ENCODE measurements around the gene CYBC1. TPM values are rescaled to one million over a fixed set of nuclear protein-coding genes. Genes with fewer than 3 reads are reported as not detected.

CYBC1 gene
- total RNA-seq, 1 experiment from 2014 or later, result 95.4 TPM

GRCh38 chr17:82468692-82469091 lies 18.1 kb upstream of the CYBC1 start:
- POLR2A ChIA-PET, result no interaction called here
- H4K20me1 ChIP-seq (ENCODE audit: insufficient read depth), result no peaks in the 10 kb centered on the region
- intact Hi-C loops (cut with micrococcal nuclease), result no loop called here
- ATAC-seq (no peak), DNase-seq (ENCODE audit: low read depth, low spot score) (no peak)
- H3K36me3 ChIP-seq (ENCODE audit: control insufficient read depth in 1 of 2, insufficient read depth in 2 of 2, low read length in 2 of 2), result peaks cover 16 to 34% of the 10 kb centered on the region in 2 experiments
- BruUV-seq (replicated peaks), result no TSS peak
- H3K27me3 ChIP-seq (ENCODE audit: insufficient read depth, low read length), result no peaks in the 10 kb centered on the region
- H3K4me1 ChIP-seq (ENCODE audit: control insufficient read depth in 1 of 2, insufficient read depth in 2 of 2, low read length in 2 of 2), result no peaks in the 10 kb centered on the region
- H3K9me3 ChIP-seq (ENCODE audit: control insufficient read depth in 1 of 2, insufficient read depth in 1 of 2, low read depth in 1 of 2, low read length in 2 of 2), result no peaks in the 10 kb centered on the region
- H3K27ac ChIP-seq (ENCODE audit: low read depth, low read length), result no peak overlapping the region
- no peak overlapping the region for H3K4me2 ChIP-seq (ENCODE audit: low read length)
- CTCF ChIA-PET, result no interaction called here
- H3K4me3 ChIP-seq (replicated peaks in 1 of 2; ENCODE audit: low read depth in 1 of 2, low read length in 2 of 2), result no peak overlapping the region
- RAD21 ChIA-PET (ENCODE audit: low non-redundant PET in 1 of 2, low total read pairs in 2 of 2, uncharacterized antibody in 2 of 2, unreplicated experiment in 2 of 2), result no interaction called here
- H3K9ac ChIP-seq (ENCODE audit: low read length), result no peak overlapping the region
- TF ChIP-seq CTCF (IDR thresholded peaks at IDR 0.05 in 2 of 3, conservative IDR thresholded peaks at IDR 0.05 in 1 of 3; ENCODE audit: borderline replicate concordance in 1 of 3, insufficient read depth in 1 of 3, low read depth in 2 of 3, low read length in 2 of 3), result no peak
- no peak for TF ChIP-seq CEBPB (IDR thresholded peaks at IDR 0.05; ENCODE audit: low read depth)
- no peak for TF ChIP-seq ZFX (IDR thresholded peaks at IDR 0.05)
- no peak for TF ChIP-seq JUND (IDR thresholded peaks at IDR 0.05)
- H2AFZ ChIP-seq (ENCODE audit: low read depth, low read length, poor library complexity, severe bottlenecking), result no peak overlapping the region
- no peaks in the 10 kb centered on the region for H3K9me2 ChIP-seq (ENCODE audit: insufficient read depth)
- no peaks in the 10 kb centered on the region for H3K79me2 ChIP-seq (ENCODE audit: insufficient read depth, low read length)

- no TSS peak for BruUV-seq (replicated peaks)
These were observed 14.6 kb upstream of the CYBC1 start for GRCh38 chr17:82465023-82465603.

More at GRCh38 chr17:82465023-82465603, 14.6 kb upstream of the CYBC1 start:
- intact Hi-C loops (cut with micrococcal nuclease), result no loop called here
- ChIA-PET RAD21 (ENCODE audit: low non-redundant PET in 1 of 2, low total read pairs in 2 of 2, uncharacterized antibody in 2 of 2, unreplicated experiment in 2 of 2) (no interaction called here), CTCF (no interaction called here), POLR2A (no interaction called here)
- H3K27me3 ChIP-seq (ENCODE audit: insufficient read depth, low read length), result no peaks in the 10 kb centered on the region
- no peaks in the 10 kb centered on the region for H3K79me2 ChIP-seq (ENCODE audit: insufficient read depth, low read length)
- no peaks in the 10 kb centered on the region for H3K9me3 ChIP-seq (ENCODE audit: control insufficient read depth in 1 of 2, insufficient read depth in 1 of 2, low read depth in 1 of 2, low read length in 2 of 2)
- no peak for ATAC-seq
- no peak overlapping the region for H3K9ac ChIP-seq (ENCODE audit: low read length)
- TF ChIP-seq, protein P1, sequence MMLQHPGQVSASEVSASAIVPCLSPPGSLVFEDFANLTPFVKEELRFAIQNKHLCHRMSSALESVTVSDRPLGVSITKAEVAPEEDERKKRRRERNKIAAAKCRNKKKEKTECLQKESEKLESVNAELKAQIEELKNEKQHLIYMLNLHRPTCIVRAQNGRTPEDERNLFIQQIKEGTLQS (IDR thresholded peaks at IDR 0.05), result no peak
- TF ChIP-seq SP1 (IDR thresholded peaks at IDR 0.05; ENCODE audit: low read depth), result no peak
- peaks cover 21 to 53% of the 10 kb centered on the region in 2 experiments for H3K36me3 ChIP-seq (ENCODE audit: control insufficient read depth in 1 of 2, insufficient read depth in 2 of 2, low read length in 2 of 2)
- no peak for DNase-seq (ENCODE audit: low read depth, low spot score)
- H3K4me2 ChIP-seq (ENCODE audit: low read length), result no peak overlapping the region
- H3K4me3 ChIP-seq (replicated peaks in 1 of 2; ENCODE audit: low read depth in 1 of 2, low read length in 2 of 2), result no peak overlapping the region
- no peaks in the 10 kb centered on the region for H3K9me2 ChIP-seq (ENCODE audit: insufficient read depth)
- no peak overlapping the region for H3K27ac ChIP-seq (ENCODE audit: low read depth, low read length)
- no peaks in the 10 kb centered on the region for H3K4me1 ChIP-seq (ENCODE audit: control insufficient read depth in 1 of 2, insufficient read depth in 2 of 2, low read length in 2 of 2)
- H2AFZ ChIP-seq (ENCODE audit: low read depth, low read length, poor library complexity, severe bottlenecking), result no peak overlapping the region
- H4K20me1 ChIP-seq (ENCODE audit: insufficient read depth), result no peaks in the 10 kb centered on the region

Data from HCT116 (cell line).